HG02623 (cell line): Measurements from ENCODE around the gene SLC5A2.

Source experiments
- ATAC-seq: cut with Tn5 transposase; IDR thresholded peaks from one replicate; pipeline ENCODE4 v1.9.1; 2021; ENCODE audit warnings: moderate library complexity; ENCODE audit not compliant: unreplicated experiment

Gene SLC5A2

GRCh38 chr16:31459687-31460581 lies 23.0 kb upstream of the SLC5A2 start:
- ATAC-seq, result peak; percentile 65

GRCh38 chr16:31460582-31461002 lies 22.3 kb upstream of the SLC5A2 start:
- ATAC-seq, result no peak

GRCh38 chr16:31461201-31461920 lies 21.6 kb upstream of the SLC5A2 start:
- no peak for ATAC-seq

- no peak for ATAC-seq
These were observed 20.8 kb upstream of the SLC5A2 start for GRCh38 chr16:31461921-31462804.

GRCh38 chr16:31464348-31464769 lies 18.6 kb upstream of the SLC5A2 start:
- no peak for ATAC-seq

- ATAC-seq, result no peak
These were observed 18.1 kb upstream of the SLC5A2 start for GRCh38 chr16:31464781-31465260.

GRCh38 chr16:31465788-31466370 lies 17.0 kb upstream of the SLC5A2 start:
- no peak for ATAC-seq

GRCh38 chr16:31466381-31466841 lies 16.5 kb upstream of the SLC5A2 start:
- ATAC-seq, result no peak

- no peak for ATAC-seq
These were observed 15.7 kb upstream of the SLC5A2 start for GRCh38 chr16:31467151-31467773.

- no peak for ATAC-seq
These were observed 15.1 kb upstream of the SLC5A2 start for GRCh38 chr16:31467858-31468257.

- no peak for ATAC-seq
These were observed 12.3 kb upstream of the SLC5A2 start for GRCh38 chr16:31470615-31471014.

- ATAC-seq, result no peak
These were observed 11.6 kb upstream of the SLC5A2 start for GRCh38 chr16:31471241-31471874.

- no peak for ATAC-seq
These were observed 10.8 kb upstream of the SLC5A2 start, which contains the start of gene TGFB1I1 for GRCh38 chr16:31471875-31472708. TGFB1I1 (plus strand) TSS chr16:31472152; CDS start chr16:31472189, 37 bp downstream.

- no peak for ATAC-seq
These were observed 10.2 kb upstream of the SLC5A2 start for GRCh38 chr16:31472709-31473203.

- no peak for ATAC-seq
These were observed 9.5 kb upstream of the SLC5A2 start for GRCh38 chr16:31473264-31473984.

GRCh38 chr16:31474173-31474714 lies 8.7 kb upstream of the SLC5A2 start:
- ATAC-seq, result no peak
